ENCODE data around the gene NT5C3A. TPM values are rescaled to one million over a fixed set of nuclear protein-coding genes. Genes with fewer than 3 reads are reported as not detected.
"Not testable (repeated sequence)": the region's sequence is repeated elsewhere in the genome, so short reads cannot be mapped to it uniquely, and the experiment has no call there.

NT5C3A gene
- total RNA-seq, 2 experiments from 2014 or later = 86.9 to 89.6 TPM

DNA sequence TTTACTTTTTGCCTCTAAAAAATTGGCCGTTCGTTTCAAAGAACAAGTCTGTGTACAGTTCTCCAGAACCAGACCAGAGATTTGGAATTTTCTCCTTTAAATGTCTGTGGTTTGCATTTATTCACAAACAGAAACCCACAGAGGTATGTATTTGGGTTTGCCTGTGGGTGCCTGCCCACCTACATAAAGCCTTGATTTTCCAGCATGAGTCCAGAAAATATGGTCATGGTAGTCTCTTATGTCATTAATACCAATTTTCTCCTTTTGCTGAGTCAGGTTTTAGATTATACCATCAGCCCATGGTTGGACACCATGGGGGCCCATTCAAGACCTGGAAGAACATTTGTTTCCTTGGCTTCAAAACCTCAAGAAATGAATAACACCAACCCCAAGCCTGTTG is 82.7 kb downstream of the NT5C3A start:
- H3K4me1 Mint-ChIP-seq; CTCF ChIA-PET; DNase-seq; H3K27ac Mint-ChIP-seq; POLR2A ChIA-PET; H3K9me3 Mint-ChIP-seq; H3K36me3 Mint-ChIP-seq (ENCODE audit: low read depth); H3K27me3 Mint-ChIP-seq; H3K4me3 Mint-ChIP-seq: not testable (repeated sequence)

DNA sequence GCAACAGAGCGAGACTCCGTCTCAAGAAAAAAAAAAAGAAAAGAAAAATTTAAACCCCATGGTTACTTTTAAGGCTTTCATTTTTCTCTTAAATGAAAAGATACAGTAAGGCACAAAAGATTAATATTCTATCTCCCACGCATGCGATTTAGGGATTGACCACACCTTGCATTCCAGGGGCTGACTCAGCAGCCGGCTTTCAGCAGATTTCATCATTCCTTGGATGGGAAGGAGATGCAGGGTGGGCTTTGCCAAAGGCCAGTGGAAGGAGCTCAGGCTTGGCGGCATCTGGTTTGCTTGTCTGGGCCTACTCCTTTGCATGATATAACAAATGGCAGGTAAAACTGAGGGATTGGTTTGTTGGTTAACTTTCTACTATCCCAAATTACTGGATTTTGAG is 83.3 kb downstream of the NT5C3A start:
- H3K9me3 Mint-ChIP-seq; H3K27me3 Mint-ChIP-seq; POLR2A ChIA-PET; H3K36me3 Mint-ChIP-seq (ENCODE audit: low read depth); DNase-seq; H3K27ac Mint-ChIP-seq; H3K4me3 Mint-ChIP-seq; H3K4me1 Mint-ChIP-seq; CTCF ChIA-PET: not testable (repeated sequence)

DNA sequence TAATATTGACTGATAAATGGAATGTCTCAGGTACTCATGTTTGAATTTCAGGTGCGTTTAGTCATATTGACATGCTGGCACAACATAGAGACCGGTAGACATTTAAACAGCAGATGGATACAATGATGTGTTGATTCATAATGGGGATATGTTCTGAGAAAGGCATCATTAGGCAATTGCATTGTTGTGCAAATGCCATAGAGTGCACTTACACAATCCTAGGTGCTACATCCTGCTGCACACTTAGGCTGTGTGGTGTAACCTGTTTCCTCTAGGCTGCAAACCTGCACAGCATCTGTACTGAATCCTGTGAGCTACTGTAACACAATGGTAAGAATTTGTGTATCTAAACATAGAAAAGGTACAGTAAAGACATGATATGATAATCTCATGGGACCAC is 85.4 kb downstream of the NT5C3A start:
- H3K4me1 Mint-ChIP-seq; DNase-seq; H3K27ac Mint-ChIP-seq; H3K36me3 Mint-ChIP-seq (ENCODE audit: low read depth); CTCF ChIA-PET; H3K4me3 Mint-ChIP-seq; POLR2A ChIA-PET; H3K9me3 Mint-ChIP-seq; H3K27me3 Mint-ChIP-seq: not testable (repeated sequence)

DNA sequence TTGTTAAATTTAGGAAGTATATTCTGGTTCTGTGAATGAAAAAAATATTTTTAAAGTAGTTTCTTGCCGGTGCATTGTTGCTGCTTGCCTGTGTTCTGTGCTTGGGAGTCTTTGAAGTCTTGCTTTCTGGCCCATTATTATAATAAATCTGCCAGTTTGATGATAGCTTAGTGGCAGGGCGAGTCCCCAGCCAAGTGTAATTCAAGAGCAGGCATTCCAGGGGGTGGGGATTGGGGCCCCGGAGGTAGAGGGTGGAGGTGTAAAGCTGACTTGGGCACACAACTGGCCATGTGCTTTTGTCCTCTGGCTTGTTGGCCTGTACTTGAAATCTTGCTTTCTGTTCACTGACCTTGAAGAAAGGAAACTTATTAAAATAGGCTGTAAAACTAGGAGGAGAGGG is 90.6 kb downstream of the NT5C3A start:
- H3K4me1 Mint-ChIP-seq, CTCF ChIA-PET: not testable (repeated sequence)

DNA sequence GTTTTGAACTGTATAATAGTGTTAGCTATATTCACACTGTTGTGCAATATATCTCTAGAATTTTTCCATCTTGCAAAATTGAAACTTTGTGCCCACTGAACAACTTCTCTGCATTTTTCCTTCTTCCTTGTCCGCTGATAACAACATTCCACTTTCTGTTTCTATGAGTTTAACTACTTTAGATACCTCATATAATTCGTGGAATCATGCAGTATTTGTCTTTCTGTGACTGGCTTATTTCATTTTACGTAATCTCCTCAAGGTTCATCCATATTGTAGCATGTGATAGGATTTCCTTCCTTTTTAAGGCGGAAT is 95.4 kb downstream of the NT5C3A start:
- H3K9me3 Mint-ChIP-seq; H3K27me3 Mint-ChIP-seq; H3K27ac Mint-ChIP-seq; H3K36me3 Mint-ChIP-seq (ENCODE audit: low read depth); POLR2A ChIA-PET; H3K4me3 Mint-ChIP-seq; DNase-seq; H3K4me1 Mint-ChIP-seq; CTCF ChIA-PET: not testable (repeated sequence)

More for the DNA sequence above, 90.6 kb downstream of the NT5C3A start:
- H3K9me3 Mint-ChIP-seq; H3K27ac Mint-ChIP-seq; POLR2A ChIA-PET; H3K4me3 Mint-ChIP-seq; H3K27me3 Mint-ChIP-seq; H3K36me3 Mint-ChIP-seq (ENCODE audit: low read depth); DNase-seq: not testable (repeated sequence)

DNA sequence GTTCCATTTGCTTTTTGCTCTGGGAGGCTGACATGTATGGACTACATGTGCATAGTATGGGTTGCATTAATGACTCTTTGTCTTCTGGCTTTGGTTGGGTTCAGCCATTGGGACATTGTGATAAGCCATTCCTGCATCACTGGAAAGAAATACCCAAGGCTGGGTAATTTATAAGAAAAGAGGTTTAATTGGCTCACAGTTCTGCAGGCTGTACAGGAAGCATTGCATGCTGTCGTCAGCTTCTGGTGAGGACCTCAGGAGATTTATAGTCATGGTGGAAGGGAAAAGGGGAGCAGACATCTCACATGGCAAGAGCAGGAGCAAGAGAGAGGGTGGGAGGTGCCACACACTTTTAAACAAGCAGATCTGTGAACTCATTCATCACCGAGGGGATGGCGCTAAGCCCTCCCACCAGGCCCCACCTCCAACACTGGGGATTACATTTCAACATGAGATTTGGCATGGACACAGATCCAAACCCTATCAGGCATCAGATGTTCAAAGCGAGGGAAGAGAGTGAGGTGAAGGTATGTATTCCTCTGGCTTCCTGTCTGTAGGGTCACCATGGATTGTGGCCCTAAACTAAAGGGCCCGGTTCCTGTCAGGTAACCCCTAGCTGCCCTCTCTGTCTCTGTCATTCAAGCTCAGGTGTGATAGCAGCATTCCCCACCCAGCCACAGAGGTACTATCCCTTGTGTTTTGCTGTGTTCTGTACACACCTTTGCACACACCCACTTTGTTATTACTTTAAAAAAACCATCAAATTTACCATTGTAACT is 95.9 kb downstream of the NT5C3A start:
- H3K4me3 Mint-ChIP-seq, CTCF ChIA-PET: not testable (repeated sequence)

DNA sequence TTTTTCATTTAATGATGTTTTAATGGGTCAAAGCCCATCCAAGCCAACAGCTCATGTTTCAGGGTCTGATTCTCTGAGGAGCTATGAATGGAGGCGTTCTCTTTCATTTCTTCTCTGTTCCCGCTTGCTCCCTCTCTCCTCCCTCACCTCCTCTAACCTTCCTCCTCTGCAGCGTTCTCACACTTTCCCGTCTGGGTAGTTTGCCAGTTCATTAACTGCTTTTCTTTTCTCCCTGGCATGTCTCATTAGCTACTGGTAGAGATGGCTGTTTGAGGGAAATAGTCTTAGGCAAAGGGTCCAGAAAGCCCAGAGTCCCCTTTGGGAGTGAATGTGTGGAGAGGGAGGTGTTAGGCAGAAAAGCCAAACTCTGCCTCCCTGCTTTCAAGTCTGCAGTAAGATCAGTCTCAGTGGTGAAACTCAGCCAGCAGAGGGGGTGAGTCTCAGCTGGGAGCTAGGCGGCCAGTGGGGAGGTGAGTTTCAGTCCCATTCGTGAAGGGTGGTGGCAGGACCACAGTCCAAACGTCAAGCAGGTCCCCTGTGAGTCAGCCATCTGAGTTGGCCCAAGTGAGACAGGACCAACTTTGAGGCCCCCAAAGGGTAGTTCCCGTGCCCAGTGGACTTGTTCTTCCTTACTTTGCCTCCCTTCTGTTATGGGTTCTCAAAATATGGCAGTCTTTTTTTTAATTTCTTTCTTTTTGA is 98.0 kb downstream of the NT5C3A start:
- H3K4me1 Mint-ChIP-seq; H3K9me3 Mint-ChIP-seq; POLR2A ChIA-PET; H3K4me3 Mint-ChIP-seq; H3K27ac Mint-ChIP-seq; DNase-seq; H3K36me3 Mint-ChIP-seq (ENCODE audit: low read depth): not testable (repeated sequence)
- CTCF ChIA-PET = interaction anchor here (1.8 to 2.3 kb wide), 2 partner anchors 21 to 144 kb away, joined by 3 to 12 read pairs; no protein-coding TSS in a partner anchor
- peaks cover 13% of the 10 kb centered on the region for H3K27me3 Mint-ChIP-seq

More for the DNA sequence above, 95.9 kb downstream of the NT5C3A start:
- H3K4me1 Mint-ChIP-seq; H3K36me3 Mint-ChIP-seq (ENCODE audit: low read depth); H3K27me3 Mint-ChIP-seq; DNase-seq; POLR2A ChIA-PET; H3K9me3 Mint-ChIP-seq; H3K27ac Mint-ChIP-seq: not testable (repeated sequence)

Other genes starting within 250 kb of the NT5C3A start
- gene KBTBD2, start 171.0 kb downstream of the NT5C3A start, total RNA-seq = 10 to 100 TPM; 43.8 to 45.6 TPM
- gene FKBP9, start 105.3 kb downstream of the NT5C3A start, total RNA-seq = 1 to 10 TPM in 1 of 2 experiments, under 1 TPM in 1; 0.98 to 1.2 TPM
- 10 to 100 TPM in 1 of 2 experiments, 1 to 10 TPM in 1; 9.7 to 11.5 TPM for gene RP9, start 46.6 kb upstream of the NT5C3A start, total RNA-seq
- gene BBS9, start 66.8 kb upstream of the NT5C3A start, total RNA-seq = 10 to 100 TPM; 13.7 to 14.0 TPM

Data from activated CD4-positive, alpha-beta memory T cell treated with anti-CD3 and anti-CD28 coated beads, Interleukin-2, amount 10 ng/mL, durations not matched to agents 7 days and 5 days (primary cell).